Measurements from ENCODE around the gene RBM38. TPM values are rescaled to one million over a fixed set of nuclear protein-coding genes. Genes with fewer than 3 reads are reported as not detected.
"Not testable (repeated sequence)": the region's sequence is repeated elsewhere in the genome, so short reads cannot be mapped to it uniquely, and the experiment has no call there.

Gene RBM38
- total RNA-seq, 4 donors from 2014 or later, result 9.1 to 21.0 (median 13.3) TPM

- Histone ChIP-seq H3K9me3 (no peaks in the 10 kb centered on the region), H3K4me1 (peaks cover 0 to 14% (median 3%) of the 10 kb centered on the region in 3 donors), H3K36me3 (no peaks in the 10 kb centered on the region), H3K27me3 (peaks cover 0 to 11% (median 0%) of the 10 kb centered on the region in 4 donors), H3K4me3 (no peak overlapping the region), H3K27ac (no peak overlapping the region)
- DNase-seq, result no peak
- intact Hi-C loops (cut with DNase I), result no loop called here
- 74 to 80% methylated on average over 3 to 4 of the region's 15 CpGs for WGBS, 2 donors
- no peak for TF ChIP-seq POLR2A (IDR thresholded peaks at IDR 0.05)
- TF ChIP-seq, protein P1, sequence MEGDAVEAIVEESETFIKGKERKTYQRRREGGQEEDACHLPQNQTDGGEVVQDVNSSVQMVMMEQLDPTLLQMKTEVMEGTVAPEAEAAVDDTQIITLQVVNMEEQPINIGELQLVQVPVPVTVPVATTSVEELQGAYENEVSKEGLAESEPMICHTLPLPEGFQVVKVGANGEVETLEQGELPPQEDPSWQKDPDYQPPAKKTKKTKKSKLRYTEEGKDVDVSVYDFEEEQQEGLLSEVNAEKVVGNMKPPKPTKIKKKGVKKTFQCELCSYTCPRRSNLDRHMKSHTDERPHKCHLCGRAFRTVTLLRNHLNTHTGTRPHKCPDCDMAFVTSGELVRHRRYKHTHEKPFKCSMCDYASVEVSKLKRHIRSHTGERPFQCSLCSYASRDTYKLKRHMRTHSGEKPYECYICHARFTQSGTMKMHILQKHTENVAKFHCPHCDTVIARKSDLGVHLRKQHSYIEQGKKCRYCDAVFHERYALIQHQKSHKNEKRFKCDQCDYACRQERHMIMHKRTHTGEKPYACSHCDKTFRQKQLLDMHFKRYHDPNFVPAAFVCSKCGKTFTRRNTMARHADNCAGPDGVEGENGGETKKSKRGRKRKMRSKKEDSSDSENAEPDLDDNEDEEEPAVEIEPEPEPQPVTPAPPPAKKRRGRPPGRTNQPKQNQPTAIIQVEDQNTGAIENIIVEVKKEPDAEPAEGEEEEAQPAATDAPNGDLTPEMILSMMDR (IDR thresholded peaks at IDR 0.05), result no peak
Measured at GRCh38 chr20:57416296-57417022, 25.3 kb downstream of the RBM38 start.

DNA sequence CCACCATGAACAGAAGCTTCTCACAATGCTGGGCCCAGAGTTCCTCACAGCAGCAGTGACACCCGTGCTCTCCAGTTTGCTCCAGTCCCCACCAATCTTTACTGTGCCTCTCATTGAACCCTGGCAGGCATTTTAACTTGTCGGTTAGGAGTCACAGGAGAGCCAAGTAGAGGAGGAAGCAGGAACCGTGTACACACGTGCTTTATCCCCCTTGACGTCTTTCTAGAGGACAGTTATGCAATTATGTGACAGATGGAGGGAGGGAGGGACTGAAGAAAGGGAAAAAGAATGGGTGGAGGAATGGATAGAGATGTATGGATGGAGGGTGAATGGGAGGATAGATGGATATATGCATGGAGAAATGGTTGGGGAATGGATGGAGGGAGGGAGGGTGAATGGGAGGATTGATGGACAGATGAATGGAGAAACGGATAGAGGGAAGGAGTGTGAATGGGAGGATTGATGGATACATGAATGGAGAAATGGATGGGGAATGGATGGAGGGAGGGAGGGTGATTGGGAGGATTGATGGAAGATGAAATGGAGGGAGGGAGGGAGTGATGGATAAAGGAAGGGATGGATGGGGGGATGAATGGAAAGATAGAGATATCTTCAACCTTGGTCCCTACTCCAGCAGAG lies 26.0 kb downstream of the RBM38 start:
- H3K27ac ChIP-seq, result no peak overlapping the region
- WGBS, 2 donors, result 32 to 42% methylated on average over 4 to 6 of the region's 6 CpGs
- peaks cover 0 to 14% (median 3%) of the 10 kb centered on the region in 3 donors for H3K4me1 ChIP-seq
- TF ChIP-seq POLR2A (IDR thresholded peaks at IDR 0.05), result no peak
- H3K4me3 ChIP-seq, result no peak overlapping the region
- no peaks in the 10 kb centered on the region for H3K36me3 ChIP-seq
- no peaks in the 10 kb centered on the region for H3K9me3 ChIP-seq
- H3K27me3 ChIP-seq, result peaks cover 0 to 12% (median 0%) of the 10 kb centered on the region in 4 donors
- intact Hi-C loops (cut with DNase I), result no loop called here
- DNase-seq, result no peak

DNA sequence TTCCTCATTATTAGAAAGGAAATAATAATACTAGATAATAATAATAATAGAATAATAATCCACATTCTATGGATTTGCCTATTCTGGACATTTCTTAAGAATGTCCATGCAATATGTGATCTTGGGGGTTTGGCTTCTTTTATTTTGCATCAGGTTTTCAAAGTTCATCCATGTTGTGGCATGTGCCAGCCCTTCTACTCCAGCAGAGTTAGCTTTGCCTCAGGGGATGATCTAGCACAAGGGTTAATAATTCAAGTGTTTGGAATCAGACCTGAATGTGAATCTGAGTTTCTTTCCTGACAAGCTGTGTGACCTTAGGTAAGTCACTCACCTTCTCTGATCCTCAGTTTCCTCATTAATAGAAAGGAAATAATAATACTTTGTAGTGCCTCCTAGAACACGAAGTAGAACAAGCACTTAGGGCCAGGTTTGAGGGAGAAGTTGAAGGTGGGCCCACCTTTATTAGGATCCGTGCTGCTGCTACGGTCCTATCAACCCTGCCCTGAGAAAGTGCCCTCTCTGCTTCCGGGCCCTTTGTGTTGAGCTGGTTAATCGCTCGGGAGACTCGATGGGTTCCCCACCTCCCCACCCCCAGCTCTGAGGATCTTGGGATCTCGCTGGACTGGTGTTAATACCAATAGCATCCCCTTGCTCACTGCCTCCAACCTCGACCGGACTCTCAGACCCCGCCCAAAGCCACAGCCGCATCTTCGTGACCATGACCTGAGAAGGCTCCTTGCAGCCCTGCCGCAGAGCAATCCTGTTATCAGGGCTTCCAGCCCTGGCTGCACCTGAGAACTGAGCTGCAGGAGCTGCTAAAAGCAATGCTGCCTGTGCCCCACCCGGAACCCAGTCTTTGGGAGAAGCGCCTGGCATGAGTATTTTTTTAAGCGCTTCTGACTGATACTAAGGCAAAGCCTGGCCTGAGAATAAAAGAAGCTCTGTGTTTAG lies 26.9 kb downstream of the RBM38 start:
- Histone ChIP-seq H3K4me1 (peaks cover 0 to 14% (median 3%) of the 10 kb centered on the region in 3 donors), H3K9me3 (no peaks in the 10 kb centered on the region), H3K4me3 (no peak overlapping the region), H3K36me3 (no peaks in the 10 kb centered on the region), H3K27me3 (peaks cover 0 to 14% (median 0%) of the 10 kb centered on the region in 4 donors), H3K27ac (no peak overlapping the region)
- WGBS, 2 donors, result 40 to 41% methylated on average over 13 to 14 of the region's 17 CpGs
- no peak for TF ChIP-seq POLR2A (IDR thresholded peaks at IDR 0.05)
- TF ChIP-seq, protein P1 (IDR thresholded peaks at IDR 0.05), result no peak
- intact Hi-C loops (cut with DNase I), result no loop called here
- no peak for DNase-seq

DNA sequence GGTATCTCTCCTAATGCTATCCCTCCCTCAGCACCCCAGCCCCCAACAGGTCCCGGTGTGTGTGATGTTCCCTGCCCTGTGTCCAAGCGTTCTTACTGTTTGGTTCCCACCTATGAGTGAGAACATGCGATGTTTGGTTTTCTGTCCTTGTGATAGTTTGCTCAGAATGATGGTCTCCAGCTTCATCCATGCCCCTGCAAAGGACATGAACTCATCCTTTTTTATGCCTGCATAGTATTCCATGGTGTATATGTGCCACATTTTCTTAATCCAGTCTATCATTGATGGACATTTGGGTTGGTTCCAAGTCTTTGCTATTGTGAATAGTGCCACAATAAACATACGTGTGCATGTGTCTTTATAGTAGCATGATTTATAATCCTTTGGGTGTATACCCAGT lies 28.3 kb downstream of the RBM38 start:
- peaks cover 0 to 13% (median 3%) of the 10 kb centered on the region in 3 donors for H3K4me1 ChIP-seq
- WGBS, 2 donors, result 88 to 98% methylated on average over 3 to 4 of the region's 4 CpGs
- H3K36me3 ChIP-seq; H3K4me3 ChIP-seq; H3K27ac ChIP-seq; DNase-seq; H3K9me3 ChIP-seq; intact Hi-C loops (cut with DNase I): not testable (repeated sequence)
- H3K27me3 ChIP-seq, result peaks cover 0 to 14% (median 0%) of the 10 kb centered on the region in 4 donors

GRCh38 chr20:57420571-57421252 lies 29.5 kb downstream of the RBM38 start:
- WGBS, 2 donors, result 39 to 70% methylated on average over 8 to 10 of the region's 20 CpGs
- H3K27ac ChIP-seq, result no peak overlapping the region
- TF ChIP-seq POLR2A (IDR thresholded peaks at IDR 0.05), result no peak

More at GRCh38 chr20:57420571-57421252, 29.5 kb downstream of the RBM38 start:
- H3K4me3 ChIP-seq, result no peak overlapping the region
- peaks cover 0 to under 1% (median 0%) of the 10 kb centered on the region in 3 donors for H3K4me1 ChIP-seq
- DNase-seq, result no peak
- intact Hi-C loops (cut with DNase I), result loop anchor here (10.0 kb wide), 1 partner anchor 1394 kb away; no protein-coding TSS in a partner anchor
- no peaks in the 10 kb centered on the region for H3K9me3 ChIP-seq
- peaks cover 0 to 14% (median 0%) of the 10 kb centered on the region in 4 donors for H3K27me3 ChIP-seq
- no peaks in the 10 kb centered on the region for H3K36me3 ChIP-seq

Measured in esophagus squamous epithelium (tissue), 5 donors.